ENCODE measurements around the gene GPR37. TPM values are rescaled to one million over a fixed set of nuclear protein-coding genes. Genes with fewer than 3 reads are reported as not detected.

GPR37 gene
- total RNA-seq, 1 experiment from 2014 or later, result not detected

GRCh38 chr7:124773339-124773738 is 7.7 kb upstream of the GPR37 start:
- H3K27me3 ChIP-seq (replicated peaks), result peaks cover 8% of the 10 kb centered on the region
- H3K9me3 ChIP-seq (replicated peaks), result no peaks in the 10 kb centered on the region
- no peaks in the 10 kb centered on the region for H3K36me3 ChIP-seq
- H3K27ac ChIP-seq, result no peak overlapping the region
- H3K4me1 ChIP-seq (replicated peaks), result no peaks in the 10 kb centered on the region
- no peak overlapping the region for H3K4me3 ChIP-seq
- DNase-seq (ENCODE audit: low read depth in 1 of 2, low spot score in 2 of 2), result no peak

- Histone ChIP-seq H3K27ac (no peak overlapping the region), H3K27me3 (replicated peaks) (peaks cover 27% of the 10 kb centered on the region), H3K4me1 (replicated peaks) (peaks cover 7% of the 10 kb centered on the region), H3K4me3 (no peak overlapping the region), H3K36me3 (no peaks in the 10 kb centered on the region), H3K9me3 (replicated peaks) (peaks cover 15% of the 10 kb centered on the region)
- DNase-seq (ENCODE audit: low read depth in 1 of 2, low spot score in 2 of 2), result no peak
These were observed 3.5 kb upstream of the GPR37 start for GRCh38 chr7:124769136-124769535.

- Histone ChIP-seq H3K27ac (no peak overlapping the region), H3K4me1 (replicated peaks) (peaks cover 7% of the 10 kb centered on the region), H3K36me3 (no peaks in the 10 kb centered on the region), H3K9me3 (replicated peaks) (peaks cover 15% of the 10 kb centered on the region), H3K4me3 (no peak overlapping the region), H3K27me3 (replicated peaks) (peaks cover 31% of the 10 kb centered on the region)
- no peak for DNase-seq (ENCODE audit: low read depth in 1 of 2, low spot score in 2 of 2)
These were observed 2.9 kb upstream of the GPR37 start for GRCh38 chr7:124768525-124768924.

- Histone ChIP-seq H3K36me3 (no peaks in the 10 kb centered on the region), H3K27me3 (replicated peaks) (peaks cover 26% of the 10 kb centered on the region), H3K27ac (no peak overlapping the region), H3K4me1 (replicated peaks) (peaks cover 7% of the 10 kb centered on the region), H3K9me3 (replicated peaks) (peaks cover 15% of the 10 kb centered on the region), H3K4me3 (peak overlapping the region; percentile 37)
- DNase-seq (ENCODE audit: low read depth in 1 of 2, low spot score in 2 of 2), result no peak
These were observed 668 bp downstream of the GPR37 start for GRCh38 chr7:124764847-124765400.

- Histone ChIP-seq H3K27me3 (replicated peaks) (peaks cover 23% of the 10 kb centered on the region), H3K36me3 (no peaks in the 10 kb centered on the region), H3K27ac (no peak overlapping the region), H3K4me1 (replicated peaks) (peaks cover 7% of the 10 kb centered on the region), H3K4me3 (no peak overlapping the region), H3K9me3 (replicated peaks) (peaks cover 15% of the 10 kb centered on the region)
- DNase-seq (ENCODE audit: low read depth in 1 of 2, low spot score in 2 of 2), result no peak
These were observed 1.3 kb downstream of the GPR37 start for GRCh38 chr7:124764051-124764846.

GRCh38 chr7:124762611-124763143 is 2.9 kb downstream of the GPR37 start:
- Histone ChIP-seq H3K4me3 (no peak overlapping the region), H3K27me3 (replicated peaks) (peaks cover 23% of the 10 kb centered on the region), H3K9me3 (replicated peaks) (peaks cover 15% of the 10 kb centered on the region), H3K27ac (no peak overlapping the region), H3K4me1 (replicated peaks) (peaks cover 7% of the 10 kb centered on the region), H3K36me3 (no peaks in the 10 kb centered on the region)
- DNase-seq (ENCODE audit: low read depth in 1 of 2, low spot score in 2 of 2), result no peak

- DNase-seq (ENCODE audit: low read depth in 1 of 2, low spot score in 2 of 2), result no peak
- H3K36me3 ChIP-seq, result no peaks in the 10 kb centered on the region
- H3K9me3 ChIP-seq (replicated peaks), result peaks cover 15% of the 10 kb centered on the region
- peaks cover 7% of the 10 kb centered on the region for H3K4me1 ChIP-seq (replicated peaks)
- peaks cover 21% of the 10 kb centered on the region for H3K27me3 ChIP-seq (replicated peaks)
- no peak overlapping the region for H3K4me3 ChIP-seq
- no peak overlapping the region for H3K27ac ChIP-seq
These were observed 4.4 kb downstream of the GPR37 start for GRCh38 chr7:124761164-124761715.

GRCh38 chr7:124758327-124758726 is 7.3 kb downstream of the GPR37 start:
- Histone ChIP-seq H3K4me1 (replicated peaks) (no peaks in the 10 kb centered on the region), H3K27ac (no peak overlapping the region), H3K36me3 (no peaks in the 10 kb centered on the region), H3K9me3 (replicated peaks) (no peaks in the 10 kb centered on the region; the same call in 1 of the 2 replicates), H3K4me3 (no peak overlapping the region), H3K27me3 (replicated peaks) (no peaks in the 10 kb centered on the region; the same call in 1 of the 2 replicates)
- no peak for DNase-seq (ENCODE audit: low read depth in 1 of 2, low spot score in 2 of 2)

GRCh38 chr7:124754576-124755268 is 10.9 kb downstream of the GPR37 start:
- Histone ChIP-seq H3K4me1 (replicated peaks) (no peaks in the 10 kb centered on the region), H3K27ac (no peak overlapping the region), H3K36me3 (no peaks in the 10 kb centered on the region), H3K9me3 (replicated peaks) (no peaks in the 10 kb centered on the region), H3K27me3 (replicated peaks) (no peaks in the 10 kb centered on the region), H3K4me3 (no peak overlapping the region)
- no peak for DNase-seq (ENCODE audit: low read depth in 1 of 2, low spot score in 2 of 2)

GRCh38 chr7:124752310-124752709 is 13.3 kb downstream of the GPR37 start:
- Histone ChIP-seq H3K4me3 (no peak overlapping the region), H3K4me1 (replicated peaks) (no peaks in the 10 kb centered on the region), H3K36me3 (no peaks in the 10 kb centered on the region), H3K27ac (no peak overlapping the region), H3K27me3 (replicated peaks) (no peaks in the 10 kb centered on the region), H3K9me3 (replicated peaks) (no peaks in the 10 kb centered on the region)
- DNase-seq (ENCODE audit: low read depth in 1 of 2, low spot score in 2 of 2), result no peak

- H3K9me3 ChIP-seq (replicated peaks), result no peaks in the 10 kb centered on the region
- no peaks in the 10 kb centered on the region for H3K36me3 ChIP-seq
- H3K4me3 ChIP-seq, result no peak overlapping the region
- DNase-seq (ENCODE audit: low read depth in 1 of 2, low spot score in 2 of 2), result no peak
- H3K27ac ChIP-seq, result no peak overlapping the region
- H3K27me3 ChIP-seq (replicated peaks), result no peaks in the 10 kb centered on the region
- no peaks in the 10 kb centered on the region for H3K4me1 ChIP-seq (replicated peaks)
These were observed 14.6 kb downstream of the GPR37 start for GRCh38 chr7:124751027-124751426.

GRCh38 chr7:124747072-124747471 is 18.5 kb downstream of the GPR37 start:
- no peak overlapping the region for H3K4me3 ChIP-seq
- H3K27me3 ChIP-seq (replicated peaks), result no peaks in the 10 kb centered on the region
- DNase-seq (ENCODE audit: low read depth in 1 of 2, low spot score in 2 of 2), result no peak
- H3K36me3 ChIP-seq, result no peaks in the 10 kb centered on the region
- H3K27ac ChIP-seq, result no peak overlapping the region
- no peaks in the 10 kb centered on the region for H3K4me1 ChIP-seq (replicated peaks)
- H3K9me3 ChIP-seq (replicated peaks), result no peaks in the 10 kb centered on the region

GRCh38 chr7:124738639-124739038 is 27.0 kb downstream of the GPR37 start:
- Histone ChIP-seq H3K27me3 (replicated peaks) (no peaks in the 10 kb centered on the region), H3K27ac (no peak overlapping the region), H3K4me3 (no peak overlapping the region), H3K4me1 (replicated peaks) (no peaks in the 10 kb centered on the region), H3K36me3 (no peaks in the 10 kb centered on the region), H3K9me3 (replicated peaks) (no peaks in the 10 kb centered on the region)
- DNase-seq (ENCODE audit: low read depth in 1 of 2, low spot score in 2 of 2), result no peak
